ENCODE results near the gene PLEKHM2.

Gene PLEKHM2

GRCh38 chr1:15756143-15757015, 72.3 kb downstream of the PLEKHM2 start:
- Histone ChIP-seq H3K36me3 (ENCODE audit: control insufficient read depth, insufficient read depth, low read length) (no peaks in the 10 kb centered on the region), H3K27me3 (ENCODE audit: control insufficient read depth, insufficient read depth, low read length) (no peaks in the 10 kb centered on the region), H3K4me3 (ENCODE audit: low read depth, low read length) (peak overlapping the region; percentile 35), H3K9ac (no peak overlapping the region), H3K27ac (no peak overlapping the region), H2AFZ (peak overlapping the region; percentile 53), H3K79me2 (no peaks in the 10 kb centered on the region), H3K4me2 (ENCODE audit: low read length) (peak overlapping the region; percentile 60), H3K4me1 (peaks cover 7% of the 10 kb centered on the region), H3K9me3 (ENCODE audit: control insufficient read depth, low read length) (no peaks in the 10 kb centered on the region)
- no peak for TF ChIP-seq CTCF (IDR thresholded peaks at IDR 0.05)

- H3K79me2 ChIP-seq: no peaks in the 10 kb centered on the region
- peak overlapping the region; percentile 46 for H2AFZ ChIP-seq
- H3K4me2 ChIP-seq (ENCODE audit: low read length): peak overlapping the region; percentile 60
- H3K27me3 ChIP-seq (ENCODE audit: control insufficient read depth, insufficient read depth, low read length): no peaks in the 10 kb centered on the region
- peaks cover 7% of the 10 kb centered on the region for H3K4me1 ChIP-seq
- H3K9me3 ChIP-seq (ENCODE audit: control insufficient read depth, low read length): no peaks in the 10 kb centered on the region
- H3K36me3 ChIP-seq (ENCODE audit: control insufficient read depth, insufficient read depth, low read length): no peaks in the 10 kb centered on the region
- peak overlapping the region; percentile 35 for H3K4me3 ChIP-seq (ENCODE audit: low read depth, low read length)
- no peak for TF ChIP-seq CTCF (IDR thresholded peaks at IDR 0.05)
- no peak overlapping the region for H3K9ac ChIP-seq
- H3K27ac ChIP-seq: no peak overlapping the region
Measured at GRCh38 chr1:15757016-15757543, 73.0 kb downstream of the PLEKHM2 start.

GRCh38 chr1:15757575-15758342, 73.6 kb downstream of the PLEKHM2 start:
- peaks cover 7% of the 10 kb centered on the region for H3K4me1 ChIP-seq
- H3K9ac ChIP-seq: no peak overlapping the region
- peak overlapping the region; percentile 46 for H2AFZ ChIP-seq
- no peaks in the 10 kb centered on the region for H3K9me3 ChIP-seq (ENCODE audit: control insufficient read depth, low read length)
- no peak for TF ChIP-seq CTCF (IDR thresholded peaks at IDR 0.05)
- H3K79me2 ChIP-seq: no peaks in the 10 kb centered on the region
- H3K4me3 ChIP-seq (ENCODE audit: low read depth, low read length): peak overlapping the region; percentile 35
- H3K27me3 ChIP-seq (ENCODE audit: control insufficient read depth, insufficient read depth, low read length): no peaks in the 10 kb centered on the region
- H3K27ac ChIP-seq: peak overlapping the region; percentile 42
- H3K36me3 ChIP-seq (ENCODE audit: control insufficient read depth, insufficient read depth, low read length): no peaks in the 10 kb centered on the region
- peak overlapping the region; percentile 60 for H3K4me2 ChIP-seq (ENCODE audit: low read length)

- no peak for TF ChIP-seq CTCF (IDR thresholded peaks at IDR 0.05)
- no peaks in the 10 kb centered on the region for H3K79me2 ChIP-seq
- H3K27me3 ChIP-seq (ENCODE audit: control insufficient read depth, insufficient read depth, low read length): no peaks in the 10 kb centered on the region
- H3K9me3 ChIP-seq (ENCODE audit: control insufficient read depth, low read length): no peaks in the 10 kb centered on the region
- no peaks in the 10 kb centered on the region for H3K36me3 ChIP-seq (ENCODE audit: control insufficient read depth, insufficient read depth, low read length)
- H3K27ac ChIP-seq: peak within 1 kb of the TSS; percentile 77
- peak within 1 kb of the TSS; percentile 69 for H2AFZ ChIP-seq
- H3K4me1 ChIP-seq: peaks cover 7% of the 10 kb centered on the region
- peak within 1 kb of the TSS; percentile 60 for H3K4me2 ChIP-seq (ENCODE audit: low read length)
- peak within 1 kb of the TSS; percentile 48 for H3K4me3 ChIP-seq (ENCODE audit: low read depth, low read length)
- H3K9ac ChIP-seq: peak within 1 kb of the TSS; percentile 67
Measured at GRCh38 chr1:15758343-15758931, 74.3 kb downstream of the PLEKHM2 start, which contains the start of gene FBLIM1. Gene FBLIM1 (plus strand): TSS chr1:15758795. CDS start chr1:15764984, 6,189 bp downstream.
